HEK293 (cell line): Measurements from ENCODE around the gene SAMD4A.

Experiments used
- CTCF ChIA-PET: fragments of 350-600 bp; formaldehyde crosslinking; extraction: SDS; loops from one replicate; lab custom pipeline; 2021; ENCODE audit warnings: antibody characterized with exemption; lab: Yijun Ruan, JAX
- POLR2A ChIA-PET: fragments of 300-600 bp; formaldehyde crosslinking; extraction: SDS; loops from one replicate; lab custom pipeline; 2020; ENCODE audit warnings: antibody characterized with exemption, inconsistent platforms; lab: Yijun Ruan, JAX
- H3K27ac ChIP-seq: fragments of 200-500 bp; sonication (Bioruptor generic); 2 replicates; pipeline ENCODE4 v1.5.1; 2014; ENCODE audit warnings: low read depth, low read length, control low read depth, inconsistent platforms; ENCODE audit errors: extremely low read depth
- H3K36me3 ChIP-seq, 2 experiments: fragments of 200-500 bp in 1 of 2; sonication (Bioruptor generic) in 1 of 2; 1 replicate in 1 of 2; 2 replicates in 1 of 2; pipeline ENCODE4 v1.5.1; 2014 to 2017; ENCODE audit warnings: inconsistent platforms in 2 of 2, low read length in 2 of 2; ENCODE audit not compliant: control insufficient read depth in 2 of 2, insufficient read depth in 1 of 2
- H3K4me1 ChIP-seq: fragments of 200-500 bp; sonication (Bioruptor generic); 2 replicates; pipeline ENCODE4 v1.5.1; 2014; ENCODE audit warnings: mild to moderate bottlenecking, low read length, inconsistent platforms; ENCODE audit not compliant: control insufficient read depth, insufficient read depth
- H3K4me3 ChIP-seq: 2 replicates; pipeline ENCODE4 v1.5.1; 2011; ENCODE audit warnings: low read depth, mild to moderate bottlenecking, control low read depth, low read length, moderate library complexity
- H3K9me3 ChIP-seq: fragments of 200-500 bp; sonication (Bioruptor generic); 2 replicates; pipeline ENCODE4 v1.5.1; 2014; ENCODE audit warnings: low read depth, low read length, inconsistent platforms; ENCODE audit not compliant: control insufficient read depth, insufficient read depth
- EGR2 ChIP-seq: fragments of 450-650 bp; formaldehyde crosslinking; IDR thresholded peaks from 2 replicates; pipeline ENCODE4 v1.5.1; 2016; ENCODE audit warnings: low read depth, missing biosample characterization, missing genetic modification characterization
- OSR2 ChIP-seq: fragments of 450-650 bp; formaldehyde crosslinking; IDR thresholded peaks from 2 replicates; pipeline ENCODE4 v1.5.1; 2016; ENCODE audit warnings: missing biosample characterization, missing genetic modification characterization
- PBX3 ChIP-seq: sonication (generic); formaldehyde crosslinking; IDR thresholded peaks from 2 replicates; pipeline ENCODE4 v1.8.1; 2022; ENCODE audit warnings: mild to moderate bottlenecking, moderate library complexity, missing genetic modification reagents
- SALL2 ChIP-seq: fragments of 450-650 bp; formaldehyde crosslinking; IDR thresholded peaks from 2 replicates; pipeline ENCODE4 v1.5.0; 2017; ENCODE audit warnings: missing biosample characterization, mild to moderate bottlenecking, missing genetic modification characterization, borderline replicate concordance
- ZBTB11 ChIP-seq: fragments of 450-650 bp; formaldehyde crosslinking; conservative IDR thresholded peaks from 2 replicates; pipeline ENCODE4 v1.5.1; 2016; ENCODE audit warnings: low read depth, missing biosample characterization, missing genetic modification characterization
- ZNF121 ChIP-seq: fragments of 450-650 bp; formaldehyde crosslinking; IDR thresholded peaks from 2 replicates; pipeline ENCODE4 v1.5.1; 2016; ENCODE audit warnings: missing biosample characterization, missing genetic modification characterization
- ZNF138 ChIP-seq: fragments of 450-650 bp; formaldehyde crosslinking; IDR thresholded peaks from 2 replicates; pipeline ENCODE4 v1.5.1; 2016; ENCODE audit warnings: missing biosample characterization, missing genetic modification characterization, borderline replicate concordance
- ZNF140 ChIP-seq: fragments of 450-650 bp; formaldehyde crosslinking; IDR thresholded peaks from 2 replicates; pipeline ENCODE4 v1.5.1; 2016; ENCODE audit warnings: missing biosample characterization, missing genetic modification characterization
- ZNF155 ChIP-seq: fragments of 450-650 bp; formaldehyde crosslinking; IDR thresholded peaks from 2 replicates; pipeline ENCODE4 v1.5.1; 2016; ENCODE audit warnings: missing biosample characterization, missing genetic modification characterization
- ZNF175 ChIP-seq: fragments of 450-650 bp; formaldehyde crosslinking; IDR thresholded peaks from 2 replicates; pipeline ENCODE4 v1.5.1; 2016; ENCODE audit warnings: missing biosample characterization, missing genetic modification characterization
- ZNF280C ChIP-seq: fragments of 450-650 bp; formaldehyde crosslinking; IDR thresholded peaks from 2 replicates; pipeline ENCODE4 v1.5.1; 2016; ENCODE audit warnings: missing biosample characterization, missing genetic modification characterization
- ZNF280D ChIP-seq: fragments of 450-650 bp; formaldehyde crosslinking; IDR thresholded peaks from 2 replicates; pipeline ENCODE4 v1.5.1; 2016; ENCODE audit warnings: missing biosample characterization, missing genetic modification characterization
- ZNF501 ChIP-seq: fragments of 450-650 bp; formaldehyde crosslinking; IDR thresholded peaks from 2 replicates; pipeline ENCODE4 v1.5.1; 2016; ENCODE audit warnings: missing biosample characterization, missing genetic modification characterization
- ZNF518A ChIP-seq: fragments of 450-650 bp; formaldehyde crosslinking; conservative IDR thresholded peaks from 2 replicates; pipeline ENCODE4 v1.5.1; 2016; ENCODE audit warnings: low read depth, missing biosample characterization, missing genetic modification characterization
- ZNF549 ChIP-seq: fragments of 450-650 bp; IDR thresholded peaks from 2 replicates; pipeline ENCODE4 v1.5.1; 2018; ENCODE audit warnings: missing biosample characterization, missing genetic modification characterization, mild to moderate bottlenecking, inconsistent platforms, moderate library complexity
- ZNF561 ChIP-seq: fragments of 450-650 bp; IDR thresholded peaks from 2 replicates; pipeline ENCODE4 v1.5.1; 2018; ENCODE audit warnings: missing biosample characterization, missing genetic modification characterization, borderline replicate concordance
- ZNF692 ChIP-seq: fragments of 450-650 bp; formaldehyde crosslinking; IDR thresholded peaks from 2 replicates; pipeline ENCODE4 v1.5.1; 2016; ENCODE audit warnings: missing biosample characterization, missing genetic modification characterization
- ZNF707 ChIP-seq: fragments of 450-650 bp; formaldehyde crosslinking; IDR thresholded peaks from 2 replicates; pipeline ENCODE4 v1.5.1; 2016; ENCODE audit warnings: missing biosample characterization, missing genetic modification characterization

The SAMD4A gene

GRCh38 chr14:54646626-54647025, 79.7 kb downstream of the SAMD4A start:
- H3K9me3 ChIP-seq = no peaks in the 10 kb centered on the region
- CTCF ChIA-PET = no interaction called here
- no peaks in the 10 kb centered on the region for H3K36me3 ChIP-seq
- no peak for TF ChIP-seq ZNF138 (tag by site-specific recombination)
- no peak for TF ChIP-seq ZNF692 (tag by site-specific recombination)
- TF ChIP-seq ZNF501 (tag by site-specific recombination) = no peak
- TF ChIP-seq, all 188 proteins: peak for 0
- H3K4me1 ChIP-seq = peaks cover 7% of the 10 kb centered on the region
- H3K27ac ChIP-seq = no peak overlapping the region
- H3K4me3 ChIP-seq = no peak overlapping the region
- POLR2A ChIA-PET = no interaction called here

GRCh38 chr14:54647378-54647777, 80.5 kb downstream of the SAMD4A start:
- POLR2A ChIA-PET = no interaction called here
- Histone ChIP-seq H3K4me1 (peaks cover 14% of the 10 kb centered on the region), H3K9me3 (no peaks in the 10 kb centered on the region), H3K36me3 (no peaks in the 10 kb centered on the region), H3K27ac (no peak overlapping the region), H3K4me3 (no peak overlapping the region)
- CTCF ChIA-PET = no interaction called here
- no peak for TF ChIP-seq ZBTB11
- no peak for TF ChIP-seq PBX3 (CRISPR knock-in tag)
- TF ChIP-seq ZNF175 (tag by site-specific recombination) = no peak
- no peak for TF ChIP-seq ZNF155 (tag by site-specific recombination)
- TF ChIP-seq ZNF518A (tag by site-specific recombination) = no peak
- no peak for TF ChIP-seq ZNF140 (tag by site-specific recombination)
- no peak for TF ChIP-seq SALL2 (tag by site-specific recombination)
- TF ChIP-seq ZNF280D (tag by site-specific recombination) = no peak
- no peak for TF ChIP-seq OSR2 (tag by site-specific recombination)
- TF ChIP-seq ZNF561 (tag by site-specific recombination) = no peak
- no peak for TF ChIP-seq EGR2 (tag by site-specific recombination)
- no peak for TF ChIP-seq ZNF549 (tag by site-specific recombination)
- TF ChIP-seq ZNF280C (tag by site-specific recombination) = no peak
- TF ChIP-seq ZNF707 (tag by site-specific recombination) = no peak
- no peak for TF ChIP-seq ZNF121 (tag by site-specific recombination)
